HG03469 (cell line): ENCODE data around the gene ROR1.

Source experiments
- ATAC-seq: cut with Tn5 transposase; IDR thresholded peaks from one replicate; pipeline ENCODE4 v1.9.1; 2021; ENCODE audit warnings: mild to moderate bottlenecking, moderate library complexity, moderate number of reproducible peaks; ENCODE audit not compliant: unreplicated experiment

Gene ROR1

GRCh38 chr1:64046891-64047290 is 273.1 kb downstream of the ROR1 start:
- no peak for ATAC-seq

- ATAC-seq, result no peak
Observed at GRCh38 chr1:64047549-64047996, 273.8 kb downstream of the ROR1 start.

GRCh38 chr1:64049900-64050540 is 276.2 kb downstream of the ROR1 start:
- no peak for ATAC-seq

GRCh38 chr1:64050601-64051000 is 276.8 kb downstream of the ROR1 start:
- no peak for ATAC-seq

- ATAC-seq, result no peak
Observed at GRCh38 chr1:64051796-64052195, 278.0 kb downstream of the ROR1 start.

- ATAC-seq, result no peak
Observed at GRCh38 chr1:64052777-64053176, 279.0 kb downstream of the ROR1 start.

- ATAC-seq, result no peak
Observed at GRCh38 chr1:64055310-64055709, 281.5 kb downstream of the ROR1 start.

- no peak for ATAC-seq
Observed at GRCh38 chr1:64059556-64059955, 285.7 kb downstream of the ROR1 start.

GRCh38 chr1:64060611-64061302 is 286.9 kb downstream of the ROR1 start:
- no peak for ATAC-seq

- no peak for ATAC-seq
Observed at GRCh38 chr1:64061430-64062104, 287.8 kb downstream of the ROR1 start.

GRCh38 chr1:64062529-64062928 is 288.7 kb downstream of the ROR1 start:
- no peak for ATAC-seq

- ATAC-seq, result no peak
Observed at GRCh38 chr1:64062941-64063581, 289.2 kb downstream of the ROR1 start.

GRCh38 chr1:64065571-64065970 is 291.8 kb downstream of the ROR1 start:
- ATAC-seq, result no peak

GRCh38 chr1:64072089-64072793 is 298.4 kb downstream of the ROR1 start:
- ATAC-seq, result no peak

GRCh38 chr1:64073705-64074104 is 299.9 kb downstream of the ROR1 start:
- no peak for ATAC-seq

- no peak for ATAC-seq
Observed at GRCh38 chr1:64074767-64075166, 300.9 kb downstream of the ROR1 start.

- ATAC-seq, result no peak
Observed at GRCh38 chr1:64077281-64077940, 303.6 kb downstream of the ROR1 start.

GRCh38 chr1:64080941-64081562 is 307.2 kb downstream of the ROR1 start:
- no peak for ATAC-seq

- no peak for ATAC-seq
Observed at GRCh38 chr1:64082459-64082858, 308.6 kb downstream of the ROR1 start.

GRCh38 chr1:64084451-64084850 is 310.6 kb downstream of the ROR1 start:
- no peak for ATAC-seq
